Fibroblast of lung (primary cell): ENCODE results near the gene PTAR1. TPM values are rescaled to one million over a fixed set of nuclear protein-coding genes. Genes with fewer than 3 reads are reported as not detected.

Experiments used
- DNase-seq, 2 donors: peaks; one replicate each; pipeline versions ENCODE4 v3.0.0 to v3.0.0-alpha.2; 2010; ENCODE audit warnings: low read depth in 2 of 2
- H2AFZ ChIP-seq: 2 replicates; pipeline ENCODE4 v1.5.1; 2012; ENCODE audit warnings: low read length, control low read depth, inconsistent platforms
- H3K27ac ChIP-seq: 2 replicates; pipeline ENCODE4 v1.5.1; 2011; ENCODE audit warnings: low read length, control low read depth; ENCODE audit not compliant: insufficient read depth
- H3K27me3 ChIP-seq: 2 replicates; pipeline ENCODE4 v1.5.1; 2011; ENCODE audit warnings: mild to moderate bottlenecking, low read length; ENCODE audit not compliant: control insufficient read depth, insufficient read depth
- H3K36me3 ChIP-seq: 2 replicates; pipeline ENCODE4 v1.5.1; 2011; ENCODE audit warnings: low read length; ENCODE audit not compliant: control insufficient read depth, insufficient read depth
- H3K4me1 ChIP-seq: 2 replicates; pipeline ENCODE4 v1.5.1; 2011; ENCODE audit warnings: low read length; ENCODE audit not compliant: control insufficient read depth, insufficient read depth; ENCODE audit errors: extremely low read depth
- H3K4me2 ChIP-seq: 2 replicates; pipeline ENCODE4 v1.5.1; 2011; ENCODE audit warnings: low read length, control low read depth; ENCODE audit not compliant: insufficient read depth; ENCODE audit errors: extremely low read depth
- H3K4me3 ChIP-seq, 4 experiments: fragments of 200-600 bp in 1 of 4; sonication (generic) in 1 of 4; replicated peaks in 1 of 4; 2 replicates each; pipeline ENCODE4 v1.5.1; 2011 to 2016; ENCODE audit warnings: low read length in 4 of 4, low read depth in 3 of 4, mild to moderate bottlenecking in 3 of 4, control low read depth in 2 of 4, inconsistent platforms in 1 of 4, mixed read lengths in 1 of 4; ENCODE audit not compliant: insufficient read depth in 1 of 4; ENCODE audit errors: control extremely low read depth in 1 of 4
- H3K79me2 ChIP-seq: 2 replicates; pipeline ENCODE4 v1.5.1; 2012; ENCODE audit warnings: mild to moderate bottlenecking, low read length, inconsistent platforms; ENCODE audit not compliant: control insufficient read depth, insufficient read depth
- H3K9ac ChIP-seq: 2 replicates; pipeline ENCODE4 v1.5.1; 2011; ENCODE audit warnings: mild to moderate bottlenecking, low read length, control low read depth; ENCODE audit not compliant: insufficient read depth
- H3K9me3 ChIP-seq: 2 replicates; pipeline ENCODE4 v1.5.1; 2012; ENCODE audit warnings: low read depth, low read length; ENCODE audit not compliant: control insufficient read depth, insufficient read depth
- H4K20me1 ChIP-seq: 2 replicates; pipeline ENCODE4 v1.5.1; 2011; ENCODE audit warnings: low read length; ENCODE audit not compliant: control insufficient read depth, insufficient read depth; ENCODE audit errors: extremely low read depth
- EZH2 ChIP-seq: IDR thresholded peaks from 2 replicates; pipeline ENCODE4 v1.5.1; 2012; ENCODE audit warnings: low read length, control low read depth, mild to moderate bottlenecking; ENCODE audit errors: missing control alignments
- polyA plus RNA-seq, 2 donors: library from polyadenylated mRNA; depleted of rRNA in 1 of 2; stranded (reverse) in 1 of 2; unstranded in 1 of 2; fragments of >200 nt; gene quantifications; 2 replicates each; pipeline ENCODE4 v1.2.1, GENCODE V29; 2011 to 2012; ENCODE audit warnings: missing spikeins in 1 of 2
- total RNA-seq: library from RNA; depleted of rRNA; stranded (reverse); fragments of >200 nt; gene quantifications from 2 replicates; pipeline ENCODE4 v1.2.1, GENCODE V29; 2014
- TF ChIP-seq, protein P1 (sequence below), 2 donors: IDR thresholded peaks in 1 of 2; conservative IDR thresholded peaks in 1 of 2; 1 replicate in 1 of 2; 2 replicates in 1 of 2; pipeline ENCODE4 v1.5.1; 2011 to 2012; ENCODE audit warnings: low read length in 2 of 2, control low read depth in 1 of 2, inconsistent platforms in 1 of 2, low read depth in 1 of 2, mild to moderate bottlenecking in 1 of 2

PTAR1 gene
- total and polyA plus RNA-seq, 2 donors (not counting 1 experiment from before 2014, with no cell fraction given): 21.7 to 115 TPM

DNA sequence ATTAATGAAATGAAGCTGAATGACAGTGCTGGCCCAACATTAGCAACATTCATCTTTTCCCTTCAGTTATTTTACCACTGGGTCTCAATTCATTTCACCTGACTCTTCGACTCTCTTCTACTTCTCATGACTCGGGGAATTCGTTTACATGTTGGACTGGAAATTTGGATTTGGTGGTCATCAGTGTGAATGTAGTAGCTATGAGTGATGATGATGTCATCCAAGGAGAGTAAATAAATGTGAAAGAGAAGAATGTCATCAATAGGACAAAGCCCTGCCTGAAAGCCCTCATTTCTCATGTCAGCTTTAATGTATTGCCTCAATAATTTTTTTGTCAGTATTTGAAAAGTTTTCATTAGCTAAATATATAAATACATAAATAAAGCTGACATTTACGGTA is 38.9 kb upstream of the PTAR1 start:
- Histone ChIP-seq H3K4me3 (no peak overlapping the region), H3K9ac (no peak overlapping the region), H3K36me3 (no peaks in the 10 kb centered on the region), H3K4me1 (no peaks in the 10 kb centered on the region), H3K9me3 (no peaks in the 10 kb centered on the region), H3K27me3 (no peaks in the 10 kb centered on the region), H2AFZ (no peak overlapping the region), H3K4me2 (peak overlapping the region; percentile 44), H3K27ac (no peak overlapping the region), H3K79me2 (no peaks in the 10 kb centered on the region), H4K20me1 (no peaks in the 10 kb centered on the region)
- no peak for TF ChIP-seq EZH2
- TF ChIP-seq, protein P1, sequence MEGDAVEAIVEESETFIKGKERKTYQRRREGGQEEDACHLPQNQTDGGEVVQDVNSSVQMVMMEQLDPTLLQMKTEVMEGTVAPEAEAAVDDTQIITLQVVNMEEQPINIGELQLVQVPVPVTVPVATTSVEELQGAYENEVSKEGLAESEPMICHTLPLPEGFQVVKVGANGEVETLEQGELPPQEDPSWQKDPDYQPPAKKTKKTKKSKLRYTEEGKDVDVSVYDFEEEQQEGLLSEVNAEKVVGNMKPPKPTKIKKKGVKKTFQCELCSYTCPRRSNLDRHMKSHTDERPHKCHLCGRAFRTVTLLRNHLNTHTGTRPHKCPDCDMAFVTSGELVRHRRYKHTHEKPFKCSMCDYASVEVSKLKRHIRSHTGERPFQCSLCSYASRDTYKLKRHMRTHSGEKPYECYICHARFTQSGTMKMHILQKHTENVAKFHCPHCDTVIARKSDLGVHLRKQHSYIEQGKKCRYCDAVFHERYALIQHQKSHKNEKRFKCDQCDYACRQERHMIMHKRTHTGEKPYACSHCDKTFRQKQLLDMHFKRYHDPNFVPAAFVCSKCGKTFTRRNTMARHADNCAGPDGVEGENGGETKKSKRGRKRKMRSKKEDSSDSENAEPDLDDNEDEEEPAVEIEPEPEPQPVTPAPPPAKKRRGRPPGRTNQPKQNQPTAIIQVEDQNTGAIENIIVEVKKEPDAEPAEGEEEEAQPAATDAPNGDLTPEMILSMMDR (conservative IDR thresholded peaks at IDR 0.05 in 1 of 2, IDR thresholded peaks at IDR 0.05 in 1 of 2; ENCODE audit: low read depth in 1 of 2, low read length in 2 of 2): no peak
- DNase-seq: peak in 1 of 2 donors; percentile 65

DNA sequence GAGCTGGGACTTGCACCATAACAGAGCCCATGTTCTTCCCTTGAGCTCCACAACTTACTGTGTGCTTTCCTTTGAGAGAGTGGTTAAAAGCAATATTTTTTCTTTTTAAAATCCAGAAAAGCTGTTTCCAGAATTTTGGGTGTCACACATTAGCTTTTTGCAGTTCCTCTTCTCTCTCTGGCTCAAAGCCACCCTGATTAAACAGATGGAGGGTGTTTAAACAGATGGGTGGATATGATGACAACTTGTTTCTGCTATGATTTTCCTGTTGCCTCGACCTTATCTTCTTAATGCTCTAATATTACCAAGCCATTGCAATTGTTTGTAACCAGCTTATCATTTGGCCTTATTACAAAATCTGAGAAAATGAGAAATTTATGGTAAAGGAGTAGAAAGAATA is 37.9 kb upstream of the PTAR1 start:
- Histone ChIP-seq H3K79me2 (no peaks in the 10 kb centered on the region), H3K4me2 (no peak overlapping the region), H3K27ac (no peak overlapping the region), H3K9ac (no peak overlapping the region), H3K36me3 (no peaks in the 10 kb centered on the region), H3K9me3 (no peaks in the 10 kb centered on the region), H3K4me3 (no peak overlapping the region), H3K4me1 (no peaks in the 10 kb centered on the region), H4K20me1 (no peaks in the 10 kb centered on the region), H2AFZ (no peak overlapping the region), H3K27me3 (no peaks in the 10 kb centered on the region)
- TF ChIP-seq EZH2: no peak
- TF ChIP-seq, protein P1 (conservative IDR thresholded peaks at IDR 0.05 in 1 of 2, IDR thresholded peaks at IDR 0.05 in 1 of 2; ENCODE audit: low read depth in 1 of 2, low read length in 2 of 2): no peak
- DNase-seq: no peak

DNA sequence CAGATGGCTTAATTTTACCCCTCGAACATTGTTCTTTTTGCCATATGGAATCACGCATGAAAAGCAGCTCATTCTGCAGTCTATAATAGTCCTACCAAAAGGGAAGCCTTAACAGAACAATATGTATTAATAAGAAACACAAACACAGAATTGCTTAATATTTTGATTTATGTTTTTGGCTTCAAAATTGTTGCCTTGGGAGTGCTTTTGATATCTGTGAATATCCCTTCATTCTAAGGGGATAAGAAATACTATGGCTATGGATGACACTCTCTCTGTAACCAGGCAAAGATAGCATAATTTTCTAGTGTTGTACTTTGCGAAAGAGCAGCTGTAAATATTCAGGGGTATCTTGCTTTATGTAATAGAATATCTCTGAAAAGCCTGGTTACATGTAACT is 34.5 kb upstream of the PTAR1 start:
- no peaks in the 10 kb centered on the region for H3K9me3 ChIP-seq
- H3K4me2 ChIP-seq: no peak overlapping the region
- no peaks in the 10 kb centered on the region for H3K36me3 ChIP-seq
- H3K27ac ChIP-seq: no peak overlapping the region
- no peak for DNase-seq
- TF ChIP-seq, protein P1 (conservative IDR thresholded peaks at IDR 0.05 in 1 of 2, IDR thresholded peaks at IDR 0.05 in 1 of 2; ENCODE audit: low read depth in 1 of 2, low read length in 2 of 2): no peak
- TF ChIP-seq EZH2: no peak
- H3K4me1 ChIP-seq: no peaks in the 10 kb centered on the region
- H3K27me3 ChIP-seq: no peaks in the 10 kb centered on the region
- H4K20me1 ChIP-seq: no peaks in the 10 kb centered on the region
- H3K9ac ChIP-seq: no peak overlapping the region
- H2AFZ ChIP-seq: no peak overlapping the region
- H3K4me3 ChIP-seq: no peak overlapping the region
- H3K79me2 ChIP-seq: no peaks in the 10 kb centered on the region
